Measurements from ENCODE around the gene CD300H. TPM values are rescaled to one million over a fixed set of nuclear protein-coding genes. Genes with fewer than 3 reads are reported as not detected.

CD300H gene
- 0.17 to 0.70 TPM (median 0.35 TPM) in 5 replicates for total RNA-seq (2022; extraction: Qiagen RNA extraction)

GRCh38 chr17:74567397-74567796 lies at the start of gene CD300H:
TSS of gene CD300H (minus strand) at chr17:74567509.

GRCh38 chr17:74592087-74592990 lies 25.0 kb upstream of the CD300H start, which contains the start of gene CD300LD:
TSS of gene CD300LD (minus strand) at chr17:74592283. CDS start at chr17:74592202, 81 bp downstream.

GRCh38 chr17:74545843-74546230 lies 21.5 kb downstream of the CD300H start, which contains the start of gene CD300C:
TSS of gene CD300C (minus strand) at chr17:74546115. CDS start at chr17:74545782, 333 bp downstream.

GRCh38 chr17:74531231-74531761 lies 36.0 kb downstream of the CD300H start, which contains the start of gene CD300LB:
TSS of gene CD300LB (minus strand) at chr17:74531475. CDS start at chr17:74531350, 125 bp downstream.

Other genes with a start within 250 kb of the CD300H start
- gene KIF19, start 241.3 kb downstream of the CD300H start, total RNA-seq (2022; extraction: Qiagen RNA extraction), result 0.05 to 0.08 TPM (median 0.06 TPM) in 5 replicates
- not detected in 5 replicates for gene BTBD17, start 205.6 kb downstream of the CD300H start, total RNA-seq (2022; extraction: Qiagen RNA extraction)
- gene GPR142, start 200.0 kb downstream of the CD300H start, total RNA-seq (2022; extraction: Qiagen RNA extraction), result not detected in 5 replicates
- 42.9 to 60.3 TPM (median 53.6 TPM) in 5 replicates for gene GPRC5C, start 135.4 kb downstream of the CD300H start, total RNA-seq (2022; extraction: Qiagen RNA extraction)
- gene CD300A, start 100.9 kb downstream of the CD300H start, total RNA-seq (2022; extraction: Qiagen RNA extraction), result 0.05 TPM in 1 of 5 replicates, not detected in the others
- gene CD300LB, start 36.0 kb downstream of the CD300H start, total RNA-seq (2022; extraction: Qiagen RNA extraction), result 0.03 to 0.09 TPM (median 0.07 TPM) in 5 replicates
- gene CD300C, start 21.4 kb downstream of the CD300H start, total RNA-seq (2022; extraction: Qiagen RNA extraction), result 0.47 to 0.72 TPM (median 0.56 TPM) in 5 replicates
- gene CD300LD, start 24.8 kb upstream of the CD300H start, total RNA-seq (2022; extraction: Qiagen RNA extraction), result not detected in 5 replicates
- not detected in 5 replicates for gene CD300E, start 56.2 kb upstream of the CD300H start, total RNA-seq (2022; extraction: Qiagen RNA extraction)
- not detected in 5 replicates for gene CD300LF, start 145.4 kb upstream of the CD300H start, total RNA-seq (2022; extraction: Qiagen RNA extraction)
- gene RAB37, start 169.7 kb upstream of the CD300H start, total RNA-seq (2022; extraction: Qiagen RNA extraction), result 0.83 to 1.2 TPM (median 1.2 TPM) in 5 replicates
- 30.9 to 53.3 TPM (median 51.1 TPM) in 5 replicates for gene NHERF1, start 181.1 kb upstream of the CD300H start, total RNA-seq (2022; extraction: Qiagen RNA extraction)
- 45.4 to 52.5 TPM (median 47.2 TPM) in 5 replicates for gene NAT9, start 208.8 kb upstream of the CD300H start, total RNA-seq (2022; extraction: Qiagen RNA extraction)

All from A549 treated with dexamethasone at 1 μM for 4 hours (cell line).